Renal cortex interstitium (tissue), 11 donors: ENCODE measurements around the gene THRB. TPM values are rescaled to one million over a fixed set of nuclear protein-coding genes. Genes with fewer than 3 reads are reported as not detected.
"Not testable (repeated sequence)": the region's sequence is repeated elsewhere in the genome, so short reads cannot be mapped to it uniquely, and the experiment has no call there.

Source experiments
- DNase-seq, 11 donors: peaks; one replicate each; pipeline ENCODE4 v3.0.0-alpha.2; 2013; ENCODE audit warnings: low read depth in 9 of 11, low spot score in 4 of 11; ENCODE audit errors: extremely low read depth in 1 of 11
- polyA plus RNA-seq, 3 donors: library from polyadenylated mRNA; unstranded; fragments of 120-200 nt; gene quantifications; one replicate each; pipeline ENCODE4 v1.2.1, GENCODE V29; 2013; ENCODE audit not compliant: insufficient read length in 3 of 3

THRB gene
- polyA plus RNA-seq, 3 donors: 23.3 to 33.9 (median 26.7) TPM

DNA sequence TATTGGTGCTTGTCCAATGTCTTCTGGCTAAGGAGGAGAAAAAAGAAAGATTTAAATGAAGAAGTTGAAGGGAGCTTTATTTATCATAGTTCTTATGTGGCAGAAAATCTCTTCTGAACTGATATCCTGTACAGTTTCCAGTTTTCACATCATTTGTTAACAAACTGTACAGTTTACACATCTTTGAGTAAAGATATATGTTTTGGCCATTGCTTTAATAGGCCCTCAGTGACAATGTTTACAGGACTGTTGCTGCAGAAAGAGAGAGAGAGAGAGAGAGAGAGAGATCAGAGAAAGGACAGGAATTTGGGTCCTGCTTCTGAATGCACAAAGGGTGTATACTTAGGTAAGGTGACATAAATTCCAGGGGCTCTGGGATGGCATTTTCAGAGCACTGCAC lies 361.2 kb downstream of the THRB start:
- DNase-seq: no peak

- DNase-seq: no peak
Measured at GRCh38 chr3:24129549-24129948, 365.1 kb downstream of the THRB start.

DNA sequence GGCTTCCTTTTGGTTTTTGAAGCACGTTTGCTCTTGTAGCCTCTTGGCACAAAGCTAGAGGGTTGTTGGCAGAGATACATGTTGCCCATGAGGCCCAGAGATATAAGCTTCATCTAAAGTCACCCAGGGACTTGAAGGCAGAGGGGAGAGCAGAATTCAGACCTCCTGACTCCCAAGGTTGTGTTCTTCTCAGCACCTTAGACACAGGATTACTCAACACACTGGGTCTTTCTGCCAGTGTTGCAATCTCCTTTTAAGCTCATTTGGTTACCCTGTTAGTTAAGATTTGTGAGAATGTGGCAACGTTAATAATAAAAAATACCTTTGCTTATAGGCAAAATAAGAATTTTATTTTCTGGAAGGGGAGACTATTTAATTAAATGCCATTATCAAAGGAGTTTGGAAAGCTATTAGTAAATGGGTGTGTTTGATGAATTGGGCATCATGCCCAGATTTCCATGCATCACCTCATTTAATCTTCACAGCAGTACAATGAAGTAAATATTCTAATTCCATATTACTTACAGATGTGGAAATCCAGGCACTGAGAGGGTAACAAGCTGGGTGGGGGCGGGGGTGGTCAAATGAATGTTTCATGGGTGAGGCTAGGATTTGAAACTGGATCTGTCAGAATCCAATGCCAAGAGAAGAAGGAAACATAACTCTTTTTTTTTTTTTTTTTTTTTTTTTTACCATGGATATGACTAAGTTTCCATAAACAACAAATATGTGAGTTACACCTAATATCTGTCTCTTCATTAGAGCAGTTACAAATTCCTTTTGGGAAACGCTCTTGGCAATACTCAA lies 366.2 kb downstream of the THRB start:
- peak in 1 of 11 donors; percentile 5 for DNase-seq

DNA sequence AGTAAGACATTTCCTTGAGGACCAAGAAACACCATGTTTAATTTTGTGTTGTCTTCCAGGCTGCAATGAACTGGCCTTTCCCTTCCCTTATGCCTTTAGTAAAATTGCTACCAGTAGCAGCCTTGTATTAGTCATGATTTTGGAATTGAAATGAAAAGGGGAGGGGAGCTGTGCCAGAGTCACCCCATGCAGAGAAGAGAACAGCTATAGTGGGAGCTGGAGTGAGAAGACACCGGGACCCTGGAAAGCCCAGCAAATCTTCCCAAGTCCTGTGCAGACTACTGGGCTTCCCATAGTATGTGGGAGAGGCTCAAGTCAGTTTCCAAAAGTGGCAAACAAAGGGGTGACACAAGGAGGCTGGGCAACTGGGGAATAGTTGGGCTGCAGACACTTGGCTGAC lies 371.1 kb downstream of the THRB start:
- DNase-seq: no peak

GRCh38 chr3:24120434-24120833 lies 374.2 kb downstream of the THRB start:
- no peak for DNase-seq

DNA sequence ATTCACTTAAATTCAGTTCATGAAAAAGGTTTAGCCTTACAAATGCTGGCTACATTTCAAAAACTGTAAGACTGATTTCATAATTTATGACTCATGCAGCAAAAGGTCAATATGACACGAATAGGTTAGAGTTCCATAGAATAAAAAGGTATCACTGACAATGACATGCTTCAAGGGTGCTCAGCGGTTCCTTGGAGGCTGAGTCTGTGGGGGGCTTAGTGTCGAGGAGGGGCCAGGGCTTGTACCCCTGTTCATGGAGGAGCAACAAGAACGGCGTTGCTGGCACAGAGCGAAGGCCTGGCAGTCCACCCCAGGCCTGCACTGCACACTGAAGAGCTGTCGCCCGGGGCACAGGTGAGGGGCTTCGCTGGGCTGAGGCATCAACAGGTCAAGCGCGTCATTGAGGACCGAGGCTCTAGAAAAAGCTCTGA lies 375.3 kb downstream of the THRB start:
- DNase-seq: no peak

- no peak for DNase-seq
Measured at GRCh38 chr3:24117508-24117907, 377.1 kb downstream of the THRB start.

- no peak for DNase-seq
Measured at GRCh38 chr3:24111711-24112110, 382.9 kb downstream of the THRB start.

GRCh38 chr3:24110051-24110450 lies 384.6 kb downstream of the THRB start:
- no peak for DNase-seq

- no peak for DNase-seq
Measured at GRCh38 chr3:24101676-24102168, 392.9 kb downstream of the THRB start.

GRCh38 chr3:24100696-24101402 lies 393.8 kb downstream of the THRB start:
- DNase-seq: no peak

- DNase-seq: no peak
Measured at GRCh38 chr3:24096695-24097290, 397.9 kb downstream of the THRB start.

DNA sequence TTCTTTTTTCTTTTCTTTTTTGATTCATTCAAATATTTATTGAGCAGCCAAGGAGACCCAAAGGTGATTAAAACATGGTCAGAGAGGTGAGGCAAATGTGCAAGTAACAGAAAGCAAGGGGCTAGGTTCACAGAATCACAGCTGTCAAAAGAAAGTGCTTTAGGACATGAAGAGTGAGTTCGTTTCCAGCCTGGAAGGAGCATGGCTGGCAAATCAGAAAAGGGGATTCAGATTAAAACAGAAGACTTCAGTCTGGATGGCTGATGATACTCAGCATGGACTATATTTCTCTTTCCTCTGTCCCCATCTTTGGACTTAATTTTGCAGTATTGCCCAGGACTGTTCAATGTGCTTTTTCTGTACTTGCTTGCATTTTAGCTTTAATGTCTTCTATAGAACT lies 398.4 kb downstream of the THRB start:
- DNase-seq: no peak

DNA sequence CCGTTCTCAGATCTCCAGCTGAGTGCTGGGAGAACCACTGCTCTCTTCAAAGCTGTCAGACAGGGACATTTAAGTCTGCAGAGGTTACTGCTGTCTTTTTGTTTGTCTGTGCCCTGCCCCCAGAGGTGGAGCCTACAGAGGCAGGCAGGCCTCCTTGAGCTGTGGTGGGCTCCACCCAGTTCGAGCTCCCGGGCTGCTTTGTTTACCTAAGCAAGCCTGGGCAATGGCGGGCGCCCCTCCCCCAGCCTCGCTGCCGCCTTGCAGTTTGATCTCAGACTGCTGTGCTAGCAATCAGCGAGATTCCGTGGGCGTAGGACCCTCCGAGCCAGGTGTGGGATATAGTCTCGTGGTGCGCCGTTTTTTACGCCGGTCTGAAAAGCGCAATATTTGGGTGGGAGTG lies 399.8 kb downstream of the THRB start:
- not testable (repeated sequence) for DNase-seq

DNA sequence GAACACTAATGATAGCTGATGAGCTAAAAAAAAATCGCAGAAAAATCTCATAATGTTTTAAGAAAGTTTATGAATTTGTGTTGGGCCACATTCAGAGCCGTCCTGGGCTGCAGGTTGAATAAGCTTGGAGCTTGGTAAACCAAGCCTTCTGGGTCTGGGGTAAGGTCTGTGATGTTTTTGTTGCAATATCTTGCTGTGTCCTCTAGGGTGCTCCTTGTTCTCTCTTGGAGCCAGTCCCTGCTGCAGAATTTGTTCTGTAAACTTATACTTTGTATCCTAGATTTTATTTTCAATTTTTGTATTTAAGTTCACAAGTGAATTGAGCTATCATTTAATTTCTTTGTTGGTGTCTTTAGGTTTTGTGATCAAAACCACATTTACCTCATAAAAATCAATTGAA lies 405.9 kb downstream of the THRB start:
- no peak for DNase-seq

DNA sequence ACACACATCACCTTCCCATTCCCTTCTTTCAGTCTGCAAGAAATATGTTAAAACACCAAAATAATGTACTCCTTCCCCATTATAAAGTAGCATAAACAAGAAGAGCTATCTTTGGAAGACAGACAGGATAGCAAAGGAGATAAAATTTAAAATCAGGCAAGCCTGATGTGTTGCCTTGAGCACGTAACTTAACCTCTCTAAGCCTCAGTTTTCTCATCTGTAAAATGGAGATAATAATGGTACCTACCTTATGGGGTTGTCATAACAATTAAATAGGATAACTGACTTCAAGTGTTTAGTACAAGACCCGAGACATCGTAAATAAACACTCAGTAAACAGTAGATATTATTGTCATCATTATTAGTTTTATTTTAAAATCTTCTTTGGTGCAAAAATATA lies 407.2 kb downstream of the THRB start:
- no peak for DNase-seq

GRCh38 chr3:24086617-24087404 lies 407.8 kb downstream of the THRB start:
- no peak for DNase-seq

DNA sequence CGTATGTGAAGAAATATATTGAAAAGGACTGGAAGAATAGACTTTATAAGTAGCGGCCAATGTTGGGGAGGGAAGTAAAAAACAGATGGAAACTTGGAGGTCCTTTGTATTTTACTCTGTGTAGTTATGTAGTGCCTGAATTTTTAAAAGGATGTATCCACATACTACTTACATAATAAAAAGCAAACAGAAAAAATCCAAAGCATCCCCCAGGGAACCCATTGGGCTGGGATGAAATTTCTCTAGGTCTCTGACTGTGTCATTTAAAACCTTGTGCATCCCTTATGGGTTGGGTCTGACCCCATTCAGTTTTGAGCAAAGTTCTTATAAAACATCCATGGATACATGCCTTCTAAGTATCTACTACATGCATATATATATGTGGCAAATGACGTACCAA lies 408.4 kb downstream of the THRB start:
- DNase-seq: no peak

GRCh38 chr3:24072193-24072592 lies 422.5 kb downstream of the THRB start:
- DNase-seq: no peak
